HCT116 (cell line): ENCODE results near the gene IFI16. TPM values are rescaled to one million over a fixed set of nuclear protein-coding genes. Genes with fewer than 3 reads are reported as not detected.

Experiments
- ATAC-seq: fragments of 200-7000 bp; cut with Tn5 transposase; 2 replicates; pipeline ENCODE4 v1.9.1; 2020; ENCODE audit warnings: mild to moderate bottlenecking, moderate library complexity
- BruUV-seq: library from RNA; stranded (reverse); fragments of 400-500 nt; replicated peaks from 2 replicates; lab custom pipeline; 2021; lab: Mats Ljungman, UMichigan
- CTCF ChIA-PET: fragments of 300-600 bp; sonication (Branson Sonifier 250); formaldehyde crosslinking; loops from one replicate; lab custom pipeline; 2021; ENCODE audit warnings: antibody characterized with exemption; lab: Charles Lee
- POLR2A ChIA-PET: fragments of 300-600, 350-600 bp; sonication (Branson Sonifier 250); formaldehyde crosslinking; loops from one replicate; lab custom pipeline; 2021; ENCODE audit warnings: antibody characterized with exemption; lab: Charles Lee
- RAD21 ChIA-PET, 2 experiments: fragments of 300-600 bp; sonication (Branson Sonifier 250); formaldehyde crosslinking; loops; one replicate each; lab custom pipeline; 2023; ENCODE audit warnings: low total read pairs in 2 of 2; ENCODE audit not compliant: uncharacterized antibody in 2 of 2, unreplicated experiment in 2 of 2, low non-redundant PET in 1 of 2; lab: Charles Lee
- DNase-seq: peaks from one replicate; pipeline ENCODE4 v3.0.0-alpha.2; 2010; ENCODE audit warnings: low read depth, low spot score
- H2AFZ ChIP-seq: fragments of 200-600 bp; shearing (Covaris generic), sonication (generic); 2 replicates; pipeline ENCODE4 v1.6.1; 2017; ENCODE audit warnings: low read depth, mixed run types, mixed read lengths, antibody characterized with exemption, low read length; ENCODE audit not compliant: poor library complexity, severe bottlenecking
- H3K27ac ChIP-seq: 2 replicates; pipeline ENCODE4 v1.5.1; 2012; ENCODE audit warnings: low read depth, low read length
- H3K27me3 ChIP-seq: fragments of 200-600 bp; sonication (generic); 2 replicates; pipeline ENCODE4 v1.6.1; 2016; ENCODE audit warnings: mixed run types, low read length, mixed read lengths; ENCODE audit not compliant: insufficient read depth
- H3K36me3 ChIP-seq, 2 experiments: fragments of 200-500 bp in 1 of 2; fragments of 200-600 bp in 1 of 2; sonication (Bioruptor generic) in 1 of 2; sonication (generic) in 1 of 2; 2 replicates each; pipeline versions ENCODE4 v1.5.1 to v1.6.1; 2014 to 2016; ENCODE audit warnings: low read length in 2 of 2, inconsistent platforms in 1 of 2, mixed read lengths in 1 of 2, mixed run types in 1 of 2; ENCODE audit not compliant: insufficient read depth in 2 of 2, control insufficient read depth in 1 of 2
- H3K4me1 ChIP-seq, 2 experiments: fragments of 200-600 bp in 1 of 2; sonication (generic) in 1 of 2; 2 replicates each; pipeline versions ENCODE4 v1.5.1 to v1.6.1; 2012 to 2017; ENCODE audit warnings: low read length in 2 of 2, inconsistent platforms in 1 of 2, mild to moderate bottlenecking in 1 of 2, mixed read lengths in 1 of 2, mixed run types in 1 of 2, moderate library complexity in 1 of 2; ENCODE audit not compliant: insufficient read depth in 2 of 2, control insufficient read depth in 1 of 2
- H3K4me2 ChIP-seq: fragments of 200-600 bp; sonication (generic); 2 replicates; pipeline ENCODE4 v1.6.1; 2017; ENCODE audit warnings: mixed run types, low read length, mixed read lengths
- H3K4me3 ChIP-seq, 2 experiments: fragments of 200-600 bp in 1 of 2; sonication (generic) in 1 of 2; replicated peaks in 1 of 2; 2 replicates each; pipeline ENCODE4 v1.5.1; 2011 to 2016; ENCODE audit warnings: low read length in 2 of 2, control low read depth in 1 of 2, low read depth in 1 of 2, mild to moderate bottlenecking in 1 of 2, mixed read lengths in 1 of 2, mixed run types in 1 of 2
- H3K79me2 ChIP-seq: fragments of 200-600 bp; sonication (generic); 2 replicates; pipeline ENCODE4 v1.6.1; 2017; ENCODE audit warnings: mild to moderate bottlenecking, mixed run types, low read length, moderate library complexity, mixed read lengths; ENCODE audit not compliant: insufficient read depth
- H3K9ac ChIP-seq: fragments of 200-600 bp; sonication (generic); 2 replicates; pipeline ENCODE4 v1.6.1; 2016; ENCODE audit warnings: low read length, mixed read lengths
- H3K9me2 ChIP-seq: fragments of 200-600 bp; sonication (generic), shearing (Covaris generic); 2 replicates; pipeline ENCODE4 v1.6.1; 2017; ENCODE audit warnings: mixed run types, mild to moderate bottlenecking, moderate library complexity; ENCODE audit not compliant: insufficient read depth
- H3K9me3 ChIP-seq, 2 experiments: fragments of 200-500 bp in 1 of 2; fragments of 200-600 bp in 1 of 2; sonication (Bioruptor generic) in 1 of 2; sonication (generic) in 1 of 2; 2 replicates each; pipeline ENCODE4 v1.6.1; 2014 to 2017; ENCODE audit warnings: low read length in 2 of 2, mixed read lengths in 2 of 2, inconsistent platforms in 1 of 2, low read depth in 1 of 2, mild to moderate bottlenecking in 1 of 2, mixed run types in 1 of 2, moderate library complexity in 1 of 2; ENCODE audit not compliant: control insufficient read depth in 1 of 2, insufficient read depth in 1 of 2
- H4K20me1 ChIP-seq: fragments of 200-600 bp; sonication (generic), shearing (Covaris generic); 2 replicates; pipeline ENCODE4 v1.6.1; 2017; ENCODE audit warnings: mixed run types, mild to moderate bottlenecking, moderate library complexity; ENCODE audit not compliant: insufficient read depth
- CBX3 ChIP-seq: IDR thresholded peaks from 2 replicates; pipeline ENCODE4 v1.6.1; 2012; ENCODE audit warnings: low read depth
- CEBPB ChIP-seq: IDR thresholded peaks from 2 replicates; pipeline ENCODE4 v1.6.1; 2012; ENCODE audit warnings: low read depth
- EGR1 ChIP-seq: IDR thresholded peaks from 2 replicates; pipeline ENCODE4 v1.6.1; 2012; ENCODE audit warnings: low read depth
- ELF1 ChIP-seq: IDR thresholded peaks from 2 replicates; pipeline ENCODE4 v1.6.1; 2012; ENCODE audit warnings: low read depth, borderline replicate concordance
- EZH2 ChIP-seq: fragments of 200-600 bp; sonication (generic); IDR thresholded peaks from 2 replicates; pipeline ENCODE4 v1.6.1; 2017; ENCODE audit warnings: antibody characterized with exemption, mixed run types
- FOSL1 ChIP-seq: IDR thresholded peaks from 2 replicates; pipeline ENCODE4 v1.6.1; 2012; ENCODE audit warnings: low read depth
- JUND ChIP-seq: IDR thresholded peaks from 2 replicates; pipeline ENCODE4 v1.6.1; 2012
- POLR2A ChIP-seq: IDR thresholded peaks from 2 replicates; pipeline ENCODE4 v1.7.0; 2011; ENCODE audit warnings: borderline replicate concordance; ENCODE audit not compliant: insufficient read depth, insufficient read length; ENCODE audit errors: extremely low read depth
- POLR2AphosphoS5 ChIP-seq: IDR thresholded peaks from 2 replicates; pipeline ENCODE4 v1.6.1; 2011; ENCODE audit warnings: mild to moderate bottlenecking, low read depth, low read length, moderate library complexity
- SIN3A ChIP-seq: IDR thresholded peaks from 2 replicates; pipeline ENCODE4 v1.6.1; 2012; ENCODE audit warnings: low read depth
- TCF7L2 ChIP-seq: IDR thresholded peaks from 2 replicates; pipeline ENCODE4 v1.7.0; 2011; ENCODE audit warnings: borderline replicate concordance, inconsistent platforms; ENCODE audit not compliant: insufficient read depth, insufficient read length; ENCODE audit errors: extremely low read depth
- ZBTB33 ChIP-seq: IDR thresholded peaks from 2 replicates; pipeline ENCODE4 v1.6.1; 2011; ENCODE audit warnings: mild to moderate bottlenecking, low read length, moderate library complexity; ENCODE audit not compliant: insufficient replicate concordance; ENCODE audit errors: extremely low read depth
- ZFX ChIP-seq: fragments of 450-650 bp; IDR thresholded peaks from 2 replicates; pipeline ENCODE4 v1.6.1; 2017
- intact Hi-C: fragments of 100-400 bp; cut with micrococcal nuclease; formaldehyde crosslinking; loops from 2 replicates; pipeline ENCODE4 v1.10.0; 2022
- total RNA-seq: library from RNA; stranded (reverse); gene quantifications from one replicate; pipeline ENCODE4 v1.2.1, GENCODE V29; 2021; ENCODE audit not compliant: unreplicated experiment
- TF ChIP-seq, protein P1 (sequence below): IDR thresholded peaks from 2 replicates; pipeline ENCODE4 v1.6.1; 2012; ENCODE audit warnings: low read depth
- TF ChIP-seq, protein P2 (sequence below): IDR thresholded peaks from 2 replicates; pipeline ENCODE4 v1.6.1; 2012

IFI16 gene
- total RNA-seq, 1 experiment from 2014 or later, result 1.6 TPM

DNA sequence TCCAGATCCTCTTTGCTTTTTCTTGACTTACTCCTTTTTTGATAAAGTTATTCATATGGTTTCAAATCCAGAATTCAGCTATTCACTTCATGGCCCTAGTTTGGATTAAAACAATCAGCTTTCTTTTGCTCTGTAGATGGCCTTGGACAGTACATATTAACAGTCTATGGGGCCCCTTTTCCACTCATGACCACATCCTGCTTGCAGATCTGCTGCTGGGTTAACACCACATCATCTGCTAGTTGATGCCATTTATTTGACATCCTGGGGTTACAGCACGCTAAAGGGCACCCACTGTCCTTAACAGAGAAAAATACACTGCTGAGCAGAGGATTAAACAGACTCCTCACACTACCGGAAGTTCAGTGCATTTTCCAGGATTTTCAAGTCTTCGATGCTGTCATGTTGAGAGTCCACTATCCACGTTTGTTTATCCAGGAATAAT is 941 bp upstream of the IFI16 start:
- Histone ChIP-seq H3K27me3 (peaks cover 7% of the 10 kb centered on the region; the same call in 1 of the 2 replicates), H4K20me1 (no peaks in the 10 kb centered on the region), H3K9ac (no peak overlapping the region), H3K27ac (no peak overlapping the region), H3K79me2 (no peaks in the 10 kb centered on the region), H3K36me3 (no peaks in the 10 kb centered on the region), H3K4me3 (no peak overlapping the region), H3K9me2 (no peaks in the 10 kb centered on the region), H3K4me2 (no peak overlapping the region), H3K9me3 (no peaks in the 10 kb centered on the region), H2AFZ (no peak overlapping the region), H3K4me1 (no peaks in the 10 kb centered on the region)
- no TSS peak for BruUV-seq
- ChIA-PET POLR2A (no interaction called here), CTCF (no interaction called here), RAD21 (no interaction called here)
- no peak for DNase-seq
- TF ChIP-seq POLR2A, result no peak
- TF ChIP-seq, protein P1, sequence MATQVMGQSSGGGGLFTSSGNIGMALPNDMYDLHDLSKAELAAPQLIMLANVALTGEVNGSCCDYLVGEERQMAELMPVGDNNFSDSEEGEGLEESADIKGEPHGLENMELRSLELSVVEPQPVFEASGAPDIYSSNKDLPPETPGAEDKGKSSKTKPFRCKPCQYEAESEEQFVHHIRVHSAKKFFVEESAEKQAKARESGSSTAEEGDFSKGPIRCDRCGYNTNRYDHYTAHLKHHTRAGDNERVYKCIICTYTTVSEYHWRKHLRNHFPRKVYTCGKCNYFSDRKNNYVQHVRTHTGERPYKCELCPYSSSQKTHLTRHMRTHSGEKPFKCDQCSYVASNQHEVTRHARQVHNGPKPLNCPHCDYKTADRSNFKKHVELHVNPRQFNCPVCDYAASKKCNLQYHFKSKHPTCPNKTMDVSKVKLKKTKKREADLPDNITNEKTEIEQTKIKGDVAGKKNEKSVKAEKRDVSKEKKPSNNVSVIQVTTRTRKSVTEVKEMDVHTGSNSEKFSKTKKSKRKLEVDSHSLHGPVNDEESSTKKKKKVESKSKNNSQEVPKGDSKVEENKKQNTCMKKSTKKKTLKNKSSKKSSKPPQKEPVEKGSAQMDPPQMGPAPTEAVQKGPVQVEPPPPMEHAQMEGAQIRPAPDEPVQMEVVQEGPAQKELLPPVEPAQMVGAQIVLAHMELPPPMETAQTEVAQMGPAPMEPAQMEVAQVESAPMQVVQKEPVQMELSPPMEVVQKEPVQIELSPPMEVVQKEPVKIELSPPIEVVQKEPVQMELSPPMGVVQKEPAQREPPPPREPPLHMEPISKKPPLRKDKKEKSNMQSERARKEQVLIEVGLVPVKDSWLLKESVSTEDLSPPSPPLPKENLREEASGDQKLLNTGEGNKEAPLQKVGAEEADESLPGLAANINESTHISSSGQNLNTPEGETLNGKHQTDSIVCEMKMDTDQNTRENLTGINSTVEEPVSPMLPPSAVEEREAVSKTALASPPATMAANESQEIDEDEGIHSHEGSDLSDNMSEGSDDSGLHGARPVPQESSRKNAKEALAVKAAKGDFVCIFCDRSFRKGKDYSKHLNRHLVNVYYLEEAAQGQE, result no peak
- no peak for TF ChIP-seq POLR2AphosphoS5
- TF ChIP-seq ZFX, result no peak
- no peak for TF ChIP-seq ZBTB33
- TF ChIP-seq ELF1, result no peak
- TF ChIP-seq CEBPB, result no peak
- TF ChIP-seq, protein P2, sequence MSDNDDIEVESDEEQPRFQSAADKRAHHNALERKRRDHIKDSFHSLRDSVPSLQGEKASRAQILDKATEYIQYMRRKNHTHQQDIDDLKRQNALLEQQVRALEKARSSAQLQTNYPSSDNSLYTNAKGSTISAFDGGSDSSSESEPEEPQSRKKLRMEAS, result no peak
- TF ChIP-seq CBX3, result no peak
- no peak for TF ChIP-seq FOSL1
- no peak for TF ChIP-seq TCF7L2
- no peak for TF ChIP-seq EGR1
- no peak for TF ChIP-seq SIN3A
- TF ChIP-seq JUND, result no peak
- no peak for TF ChIP-seq EZH2
- no peak for ATAC-seq
- intact Hi-C loops, result no loop called here
